Vein endothelial cell (primary cell): ENCODE data around the gene SHB. TPM values are rescaled to one million over a fixed set of nuclear protein-coding genes. Genes with fewer than 3 reads are reported as not detected.

Source experiments
- small RNA-seq: library from RNA; depleted of rRNA; stranded (forward); fragments of <200 nt; gene quantifications from one replicate; pipeline ENCODE3, GENCODE V24; 2012
- total RNA-seq: library from RNA; depleted of rRNA; stranded (reverse); fragments of >200 nt; gene quantifications from 2 replicates; pipeline ENCODE4 v1.2.3, GENCODE V29; 2012

SHB gene, protein sequence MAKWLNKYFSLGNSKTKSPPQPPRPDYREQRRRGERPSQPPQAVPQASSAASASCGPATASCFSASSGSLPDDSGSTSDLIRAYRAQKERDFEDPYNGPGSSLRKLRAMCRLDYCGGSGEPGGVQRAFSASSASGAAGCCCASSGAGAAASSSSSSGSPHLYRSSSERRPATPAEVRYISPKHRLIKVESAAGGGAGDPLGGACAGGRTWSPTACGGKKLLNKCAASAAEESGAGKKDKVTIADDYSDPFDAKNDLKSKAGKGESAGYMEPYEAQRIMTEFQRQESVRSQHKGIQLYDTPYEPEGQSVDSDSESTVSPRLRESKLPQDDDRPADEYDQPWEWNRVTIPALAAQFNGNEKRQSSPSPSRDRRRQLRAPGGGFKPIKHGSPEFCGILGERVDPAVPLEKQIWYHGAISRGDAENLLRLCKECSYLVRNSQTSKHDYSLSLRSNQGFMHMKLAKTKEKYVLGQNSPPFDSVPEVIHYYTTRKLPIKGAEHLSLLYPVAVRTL
- 27.4 and 37.9 TPM in 2 replicates for total RNA-seq

DNA sequence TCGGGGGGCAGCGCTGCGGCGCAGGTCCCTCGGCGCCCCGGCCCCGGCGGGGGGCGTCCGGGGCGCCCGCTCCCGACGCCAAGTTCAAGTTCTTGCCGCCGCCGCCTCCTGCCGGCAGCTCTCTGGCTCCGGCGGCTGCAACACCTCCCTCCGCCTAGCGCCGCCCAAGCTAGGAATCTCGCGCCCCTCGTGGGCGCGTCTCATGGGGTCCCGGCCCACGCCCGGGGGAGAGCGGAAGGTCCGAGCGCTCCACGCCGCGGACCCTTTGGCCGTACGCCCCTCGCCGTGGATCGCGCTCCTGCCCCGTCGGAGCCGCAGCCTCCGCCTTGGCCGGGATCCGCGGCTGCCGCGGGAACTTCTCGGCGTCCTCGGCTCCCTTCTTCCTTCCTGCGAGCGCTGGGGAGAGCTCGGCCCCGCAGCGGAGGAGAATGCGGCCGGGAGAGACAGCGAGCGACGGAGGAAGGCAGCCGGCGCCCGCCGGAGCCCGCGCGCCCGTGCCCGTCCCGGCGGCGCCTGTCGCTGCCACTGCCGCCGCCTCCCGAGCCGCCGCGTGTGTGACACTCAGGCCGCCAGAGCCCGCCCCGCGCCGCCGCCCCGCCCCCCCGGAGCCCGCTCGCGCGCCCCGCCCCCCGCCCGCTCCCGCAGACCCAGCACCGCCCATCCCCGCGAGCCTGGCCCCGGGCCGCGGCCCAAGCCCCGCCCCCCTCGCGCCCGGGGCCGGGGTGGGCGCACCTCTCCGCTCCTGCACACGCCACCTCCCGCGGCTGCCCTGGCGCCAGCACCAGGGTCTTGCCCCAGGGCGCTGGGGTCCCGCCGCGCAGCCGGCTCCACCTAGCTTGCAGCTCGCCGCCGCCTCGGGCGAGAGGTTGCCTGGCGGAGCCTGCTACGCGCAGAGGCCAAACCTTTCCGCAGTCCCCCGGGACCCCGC, at the start of gene SHB:
Gene SHB, minus strand, starts transcription at position 527 of the 928 bp plus-strand sequence. CDS start 582 bp downstream, outside the sequence.

DNA sequence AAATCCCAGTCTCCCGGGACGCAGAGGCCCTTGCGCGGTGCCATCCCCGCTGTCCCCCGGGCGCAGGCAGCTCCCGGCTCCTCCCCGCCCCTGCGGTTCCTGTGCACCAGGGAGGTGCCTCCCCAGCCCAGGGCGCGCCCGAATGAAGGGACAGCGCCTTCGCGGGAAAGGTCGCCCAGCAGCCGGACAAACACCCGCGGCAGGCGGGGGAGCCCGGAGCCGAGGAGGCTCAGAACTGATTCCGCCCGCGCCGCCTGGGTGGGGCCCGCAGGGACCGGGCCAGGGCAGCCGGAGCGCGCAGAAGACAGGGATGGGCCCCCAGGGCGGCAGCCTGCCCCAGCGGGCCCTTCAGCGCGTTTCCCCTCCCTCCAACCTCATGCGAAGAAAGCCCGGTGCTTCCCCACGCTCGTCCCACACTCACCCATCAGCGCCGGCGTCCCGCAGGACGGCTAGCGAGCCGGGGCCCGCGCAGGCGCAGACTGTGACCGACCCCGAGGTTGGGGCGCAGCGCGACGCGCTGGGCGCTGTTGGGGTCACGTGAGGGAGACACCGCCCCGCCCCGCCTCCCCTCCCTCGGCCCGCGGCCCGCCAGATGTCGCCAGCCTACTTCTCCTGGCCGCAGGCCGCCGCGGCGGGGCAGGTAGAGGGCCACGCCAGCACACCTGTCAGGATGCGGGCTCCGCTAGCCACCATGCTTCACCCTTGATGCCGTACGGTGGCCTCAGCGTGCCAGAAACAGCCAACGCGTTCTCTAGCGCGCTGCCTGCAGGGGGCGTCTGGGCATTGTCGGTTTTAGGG, 165.2 kb downstream of the SHB start, which contains the start of gene SLC25A51:
Gene SLC25A51, minus strand, starts transcription at position 481 of the 798 bp plus-strand sequence. CDS start 15,577 bp downstream, outside the sequence.

Small RNAs within 50 kb of the gene (small RNA-seq; reads per million reads assigned to genes)
- not detected for gene RNU7-124P

Other genes starting within 250 kb of the SHB start
- gene SLC25A51, start 165.1 kb downstream of the SHB start, total RNA-seq, result 73.5 and 75.1 TPM in 2 replicates